Measurements from ENCODE around the gene SCGB1D1. TPM values are rescaled to one million over a fixed set of nuclear protein-coding genes. Genes with fewer than 3 reads are reported as not detected.
"Not testable (repeated sequence)": the region's sequence is repeated elsewhere in the genome, so short reads cannot be mapped to it uniquely, and the experiment has no call there.

The SCGB1D1 gene
- total and polyA plus RNA-seq, 2 experiments from 2014 or later, result not detected

GRCh38 chr11:62182147-62182891, 7.7 kb upstream of the SCGB1D1 start:
- Histone ChIP-seq H3K4me3 (no peak overlapping the region), H3K4me2 (ENCODE audit: unreplicated experiment) (no peak overlapping the region), H3K9ac (no peak overlapping the region), H3K9me3 (ENCODE audit: low read depth) (no peaks in the 10 kb centered on the region), H3F3A (ENCODE audit: insufficient read depth) (no peaks in the 10 kb centered on the region), H3K79me2 (ENCODE audit: insufficient read depth) (no peaks in the 10 kb centered on the region), H3K4me1 (ENCODE audit: insufficient read depth) (no peaks in the 10 kb centered on the region), H3K27me3 (replicated peaks; ENCODE audit: insufficient read depth) (peaks cover 27% of the 10 kb centered on the region; the same call in 1 of the 2 replicates), H3K27ac (no peak overlapping the region), H2AFZ (no peak overlapping the region), H3K9me2 (ENCODE audit: insufficient read depth) (no peaks in the 10 kb centered on the region), H3K36me3 (ENCODE audit: low read depth) (no peaks in the 10 kb centered on the region), H4K20me1 (ENCODE audit: insufficient read depth) (no peaks in the 10 kb centered on the region)
- in situ Hi-C loops (cut with MboI), result no loop called here
- no peak for DNase-seq
- TF ChIP-seq EZH2 (IDR thresholded peaks at IDR 0.05; ENCODE audit: insufficient read depth, poor library complexity, severe bottlenecking) (no peak), EZH2phosphoT487 (IDR thresholded peaks at IDR 0.05; ENCODE audit: insufficient read depth, low read depth) (no peak)
- 22 to 26% methylated on average over 8 of the region's 8 CpGs for WGBS, 2 experiments (ENCODE audit: low coverage in 1 of 2, low lambda C conversion rate in 2 of 2, missing lambda C conversion rate in 2 of 2)

- H3K9me2 ChIP-seq (ENCODE audit: insufficient read depth), result no peaks in the 10 kb centered on the region
- TF ChIP-seq EZH2phosphoT487 (IDR thresholded peaks at IDR 0.05; ENCODE audit: insufficient read depth, low read depth) (no peak), EZH2 (IDR thresholded peaks at IDR 0.05; ENCODE audit: insufficient read depth, poor library complexity, severe bottlenecking) (no peak)
- no peaks in the 10 kb centered on the region for H3F3A ChIP-seq (ENCODE audit: insufficient read depth)
- 22 to 23% methylated on average over 2 of the region's 2 CpGs for WGBS, 2 experiments (ENCODE audit: low coverage in 1 of 2, low lambda C conversion rate in 2 of 2, missing lambda C conversion rate in 2 of 2)
- H3K36me3 ChIP-seq (ENCODE audit: low read depth), result no peaks in the 10 kb centered on the region
- H3K27me3 ChIP-seq (replicated peaks; ENCODE audit: insufficient read depth), result peaks cover 19% of the 10 kb centered on the region
- no peak overlapping the region for H3K4me3 ChIP-seq
- H3K27ac ChIP-seq, result no peak overlapping the region
- H3K4me2 ChIP-seq (ENCODE audit: unreplicated experiment), result no peak overlapping the region
- no peaks in the 10 kb centered on the region for H3K9me3 ChIP-seq (ENCODE audit: low read depth)
- in situ Hi-C loops (cut with MboI), result no loop called here
- H3K4me1 ChIP-seq (ENCODE audit: insufficient read depth), result no peaks in the 10 kb centered on the region
- no peak for DNase-seq
- H2AFZ ChIP-seq, result no peak overlapping the region
- no peak overlapping the region for H3K9ac ChIP-seq
- H3K79me2 ChIP-seq (ENCODE audit: insufficient read depth), result no peaks in the 10 kb centered on the region
- no peaks in the 10 kb centered on the region for H4K20me1 ChIP-seq (ENCODE audit: insufficient read depth)
Measured at GRCh38 chr11:62186195-62186594, 3.8 kb upstream of the SCGB1D1 start.

- H3K36me3 ChIP-seq (ENCODE audit: low read depth), result no peaks in the 10 kb centered on the region
- H3K9me2 ChIP-seq (ENCODE audit: insufficient read depth), result no peaks in the 10 kb centered on the region
- H3K4me3 ChIP-seq, result no peak overlapping the region
- H4K20me1 ChIP-seq (ENCODE audit: insufficient read depth), result no peaks in the 10 kb centered on the region
- H3K9ac ChIP-seq, result no peak overlapping the region
- no peak overlapping the region for H3K4me2 ChIP-seq (ENCODE audit: unreplicated experiment)
- TF ChIP-seq EZH2phosphoT487 (IDR thresholded peaks at IDR 0.05; ENCODE audit: insufficient read depth, low read depth), result no peak
- no peak for TF ChIP-seq EZH2 (IDR thresholded peaks at IDR 0.05; ENCODE audit: insufficient read depth, poor library complexity, severe bottlenecking)
- H3F3A ChIP-seq (ENCODE audit: insufficient read depth), result no peaks in the 10 kb centered on the region
- in situ Hi-C loops (cut with MboI), result no loop called here
- H3K4me1 ChIP-seq (ENCODE audit: insufficient read depth), result no peaks in the 10 kb centered on the region
- H2AFZ ChIP-seq, result no peak overlapping the region
- H3K27ac ChIP-seq, result no peak overlapping the region
- no peaks in the 10 kb centered on the region for H3K79me2 ChIP-seq (ENCODE audit: insufficient read depth)
- peaks cover 12% of the 10 kb centered on the region for H3K27me3 ChIP-seq (replicated peaks; ENCODE audit: insufficient read depth)
- DNase-seq, result peak; percentile 15
- no peaks in the 10 kb centered on the region for H3K9me3 ChIP-seq (ENCODE audit: low read depth)
- WGBS, 2 experiments (ENCODE audit: low coverage in 1 of 2, low lambda C conversion rate in 2 of 2, missing lambda C conversion rate in 2 of 2), result 38 to 49% methylated on average over 4 of the region's 4 CpGs
Measured at GRCh38 chr11:62193952-62194351, 3.9 kb downstream of the SCGB1D1 start.

GRCh38 chr11:62195010-62195409, 5.0 kb downstream of the SCGB1D1 start:
- in situ Hi-C loops (cut with MboI); H3K4me1 ChIP-seq (ENCODE audit: insufficient read depth); H4K20me1 ChIP-seq (ENCODE audit: insufficient read depth); H3K36me3 ChIP-seq (ENCODE audit: low read depth); H3K27ac ChIP-seq; H3K4me2 ChIP-seq (ENCODE audit: unreplicated experiment); H3F3A ChIP-seq (ENCODE audit: insufficient read depth); H3K9me2 ChIP-seq (ENCODE audit: insufficient read depth); H3K9ac ChIP-seq; H3K4me3 ChIP-seq; H2AFZ ChIP-seq; DNase-seq; H3K79me2 ChIP-seq (ENCODE audit: insufficient read depth); H3K9me3 ChIP-seq (ENCODE audit: low read depth): not testable (repeated sequence)
- peaks cover 15% of the 10 kb centered on the region for H3K27me3 ChIP-seq (replicated peaks; ENCODE audit: insufficient read depth)
- WGBS, 2 experiments (ENCODE audit: low coverage in 1 of 2, low lambda C conversion rate in 2 of 2, missing lambda C conversion rate in 2 of 2), result 0 to 2% methylated on average over 3 to 4 of the region's 9 CpGs
